Spleen (tissue), 7 donors: ENCODE data around the gene SH3BP1.

Experiments
- CTCF ChIP-seq, 11 experiments: fragments of 200-600 bp in 7 of 11; fragments of 450-650 bp in 4 of 11; sonication (generic) in 4 of 11; IDR thresholded peaks in 8 of 11; conservative IDR thresholded peaks in 3 of 11; 1 replicate in 7 of 11; 2 replicates in 4 of 11; pipeline versions ENCODE4 v1.4.0 to v1.8.0; 2016 to 2021; ENCODE audit warnings: antibody characterized with exemption in 11 of 11, inconsistent platforms in 4 of 11, mild to moderate bottlenecking in 1 of 11
- POLR2A ChIP-seq, 3 donors: fragments of 450-650 bp; IDR thresholded peaks; one replicate each; pipeline ENCODE4 v1.5.1; 2017; ENCODE audit warnings: antibody characterized with exemption in 3 of 3, mild to moderate bottlenecking in 1 of 3
- POLR2AphosphoS5 ChIP-seq, 3 donors: sonication (generic); formaldehyde crosslinking; IDR thresholded peaks; one replicate each; pipeline ENCODE4 v1.5.1; 2017; ENCODE audit warnings: antibody characterized with exemption in 3 of 3
- donor health status: DM: no; HTN: no; CAD: no; lungs with moderate emphysema.
- donor health status: DM: no; HTN: no; CAD: no.
- donor health status: DM: no; HTN: no; CAD: no.

DNA sequence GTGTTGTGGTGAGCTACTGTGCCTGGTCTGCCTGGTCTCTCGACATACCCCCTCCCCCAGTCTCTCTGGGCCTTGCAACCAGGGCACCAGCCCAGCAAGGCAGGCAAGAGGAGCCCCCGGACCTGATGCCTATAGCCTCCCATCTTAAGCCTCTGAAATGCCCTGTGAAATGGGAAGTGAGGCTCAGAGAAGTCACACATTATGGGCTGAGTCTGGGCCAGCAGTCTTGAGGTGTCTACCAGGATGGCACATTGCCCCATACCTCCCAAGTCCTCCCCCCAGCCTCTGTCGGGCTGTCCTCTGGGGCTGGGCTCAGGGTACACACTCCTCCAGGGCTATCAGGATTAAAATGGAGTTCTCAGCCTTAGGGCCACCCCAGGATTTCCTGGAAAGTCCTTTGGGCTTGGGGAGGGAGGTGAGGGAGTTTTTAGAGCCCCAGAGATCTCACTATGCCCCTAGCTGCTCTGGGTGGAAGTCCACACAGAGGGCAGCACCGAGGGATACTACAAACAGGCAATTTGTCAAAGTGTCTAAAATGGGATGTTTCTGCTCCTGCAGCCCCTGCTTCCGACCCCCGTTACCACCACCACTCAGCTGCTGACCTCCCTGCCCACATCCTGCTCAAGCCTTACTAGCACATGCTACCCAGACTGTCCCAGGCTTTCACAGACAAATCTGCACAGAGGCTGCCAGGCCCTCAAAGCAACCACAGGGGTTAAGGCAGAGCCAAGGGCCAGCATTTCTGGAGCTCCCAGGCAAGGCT is 3.1 kb upstream of the SH3BP1 start:
- TF ChIP-seq CTCF (IDR thresholded peaks at IDR 0.05 in 8 of 11, conservative IDR thresholded peaks at IDR 0.05 in 3 of 11) (peak in 10 of 11 experiments; percentile 19 to 60 (median 32)), POLR2A (IDR thresholded peaks at IDR 0.05) (peak in 1 of 3 donors; percentile 16), POLR2AphosphoS5 (IDR thresholded peaks at IDR 0.05) (peak; percentile 26 to 82 (median 69))
